GM20000 (cell line): ENCODE measurements around the gene EMC8.
A peak's percentile ranks its signal among the peaks of the same experiment; 100 is the strongest.

Experiments used
- DNase-seq: peaks from one replicate; pipeline ENCODE4 v3.0.0; 2012; ENCODE audit warnings: low spot score
- TF ChIP-seq, protein P1 (sequence below): IDR thresholded peaks from 2 replicates; pipeline ENCODE4 v1.5.1; 2012; ENCODE audit warnings: mild to moderate bottlenecking, control low read depth; ENCODE audit errors: extremely low read depth, missing control alignments

The EMC8 gene

GRCh38 chr16:85826686-85827247, 27.4 kb upstream of the EMC8 start:
- TF ChIP-seq, protein P1, sequence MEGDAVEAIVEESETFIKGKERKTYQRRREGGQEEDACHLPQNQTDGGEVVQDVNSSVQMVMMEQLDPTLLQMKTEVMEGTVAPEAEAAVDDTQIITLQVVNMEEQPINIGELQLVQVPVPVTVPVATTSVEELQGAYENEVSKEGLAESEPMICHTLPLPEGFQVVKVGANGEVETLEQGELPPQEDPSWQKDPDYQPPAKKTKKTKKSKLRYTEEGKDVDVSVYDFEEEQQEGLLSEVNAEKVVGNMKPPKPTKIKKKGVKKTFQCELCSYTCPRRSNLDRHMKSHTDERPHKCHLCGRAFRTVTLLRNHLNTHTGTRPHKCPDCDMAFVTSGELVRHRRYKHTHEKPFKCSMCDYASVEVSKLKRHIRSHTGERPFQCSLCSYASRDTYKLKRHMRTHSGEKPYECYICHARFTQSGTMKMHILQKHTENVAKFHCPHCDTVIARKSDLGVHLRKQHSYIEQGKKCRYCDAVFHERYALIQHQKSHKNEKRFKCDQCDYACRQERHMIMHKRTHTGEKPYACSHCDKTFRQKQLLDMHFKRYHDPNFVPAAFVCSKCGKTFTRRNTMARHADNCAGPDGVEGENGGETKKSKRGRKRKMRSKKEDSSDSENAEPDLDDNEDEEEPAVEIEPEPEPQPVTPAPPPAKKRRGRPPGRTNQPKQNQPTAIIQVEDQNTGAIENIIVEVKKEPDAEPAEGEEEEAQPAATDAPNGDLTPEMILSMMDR: no peak
- no peak for DNase-seq

DNA sequence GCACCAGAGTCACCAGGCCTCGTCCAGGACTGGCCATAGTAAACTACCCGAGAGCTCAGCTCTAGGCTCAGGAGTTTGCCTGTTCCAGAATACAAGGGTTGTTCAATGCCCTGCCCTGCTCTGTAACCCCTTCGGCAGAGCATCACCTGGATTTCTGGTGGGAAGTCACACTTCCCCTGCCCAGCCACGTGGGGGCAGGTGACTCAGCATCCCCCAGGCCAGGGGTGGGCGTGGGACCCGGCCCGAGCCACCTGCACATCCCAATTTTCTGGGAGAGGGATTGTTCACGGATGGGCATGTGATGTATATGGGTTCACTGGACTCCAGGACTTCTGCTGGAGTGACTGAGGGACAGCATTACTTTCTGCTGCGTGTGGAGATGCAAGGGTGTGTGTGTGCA, 26.0 kb upstream of the EMC8 start:
- TF ChIP-seq, protein P1: peak; percentile 11
- no peak for DNase-seq

- no peak for DNase-seq
- TF ChIP-seq, protein P1: no peak
These were observed 25.1 kb upstream of the EMC8 start for GRCh38 chr16:85824161-85825135.

DNA sequence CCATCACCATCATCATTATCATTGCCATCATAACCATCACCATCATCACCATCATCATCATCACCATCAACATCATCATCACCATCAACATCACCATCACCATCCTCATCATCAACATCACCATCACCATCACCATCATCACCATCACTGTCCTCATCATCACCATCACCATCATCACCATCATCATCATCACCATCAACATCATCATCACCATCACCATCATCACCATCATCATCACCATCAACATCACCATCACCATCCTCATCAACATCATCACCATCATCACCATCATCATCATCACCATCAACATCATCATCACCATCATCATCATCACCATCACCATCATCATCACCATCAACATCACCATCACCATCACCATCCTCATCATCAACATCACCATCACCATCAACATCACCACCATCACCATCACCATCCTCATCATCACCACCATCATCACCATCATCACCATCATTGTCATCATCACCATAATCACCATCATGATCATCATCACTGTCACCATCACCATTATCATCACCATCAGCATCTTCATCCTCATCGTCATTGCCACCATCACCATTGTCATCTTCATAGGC, 24.1 kb upstream of the EMC8 start:
- no peak for DNase-seq
- TF ChIP-seq, protein P1: no peak

GRCh38 chr16:85822145-85822544, 22.8 kb upstream of the EMC8 start:
- TF ChIP-seq, protein P1: no peak
- no peak for DNase-seq

DNA sequence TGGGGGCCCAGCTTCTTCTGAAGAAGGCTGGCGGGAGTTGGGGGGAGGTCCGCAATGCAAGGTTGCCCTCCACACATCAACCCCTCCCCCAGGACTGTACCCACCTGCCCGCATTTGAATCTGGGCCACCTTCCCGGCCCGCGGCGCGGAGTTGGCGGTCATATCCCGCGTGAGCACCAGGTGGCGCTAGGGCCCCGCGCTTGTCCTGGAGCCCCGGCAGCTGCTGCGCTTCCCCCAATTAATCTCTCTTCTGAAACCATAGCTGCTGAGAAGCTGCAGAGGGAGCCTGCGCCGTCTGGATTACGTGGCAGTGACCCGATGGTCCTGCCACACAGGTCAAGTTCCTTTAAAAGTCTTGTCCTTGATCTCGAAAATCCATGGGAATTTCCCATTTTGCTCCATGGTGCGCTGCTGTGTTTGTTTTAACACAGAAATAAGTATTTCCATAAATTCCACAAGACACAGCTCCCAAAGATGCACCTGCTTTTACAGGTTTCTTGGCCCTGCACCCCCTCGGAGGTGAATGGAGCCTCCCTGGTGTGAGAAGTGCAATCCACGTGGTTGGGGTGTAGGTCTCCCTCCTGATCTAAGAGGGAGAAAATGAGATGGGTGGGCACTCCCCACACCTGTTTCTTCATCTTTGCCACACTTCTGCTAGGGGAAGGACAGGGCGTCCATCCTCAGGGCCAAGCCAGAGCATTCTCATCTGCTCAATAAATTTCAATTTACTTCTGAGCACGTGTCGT, 22.2 kb upstream of the EMC8 start:
- peak; percentile 92 for DNase-seq
- TF ChIP-seq, protein P1: peak; percentile 81
